ENCODE results near the gene CNNM2. TPM values are rescaled to one million over a fixed set of nuclear protein-coding genes. Genes with fewer than 3 reads are reported as not detected.
"Not testable (repeated sequence)": the region's sequence is repeated elsewhere in the genome, so short reads cannot be mapped to it uniquely, and the experiment has no call there.

Gene CNNM2
- total and polyA plus RNA-seq, 8 donors: 6.0 to 10.3 (median 8.3) TPM

GRCh38 chr10:102970562-102971340 lies 52.7 kb downstream of the CNNM2 start:
- TF ChIP-seq CTCF (IDR thresholded peaks at IDR 0.05): no peak
- intact Hi-C loops (cut with DNase I): no loop called here

GRCh38 chr10:102975483-102976379 lies 57.6 kb downstream of the CNNM2 start:
- intact Hi-C loops (cut with DNase I): loop anchor here in 1 of 2 donors (5.0 kb wide), 1 partner anchor 267 kb away; no protein-coding TSS in a partner anchor
- no peak for TF ChIP-seq CTCF (IDR thresholded peaks at IDR 0.05)
- Histone ChIP-seq H3K4me1 (no peaks in the 10 kb centered on the region), H3K9me3 (no peaks in the 10 kb centered on the region), H3K4me3 (no peak overlapping the region), H3K27ac (no peak overlapping the region), H3K36me3 (no peaks in the 10 kb centered on the region), H3K27me3 (no peaks in the 10 kb centered on the region)
- ATAC-seq (no peak), DNase-seq (no peak)

More at GRCh38 chr10:102970562-102971340, 52.7 kb downstream of the CNNM2 start:
- H3K9me3 ChIP-seq: no peaks in the 10 kb centered on the region
- no peaks in the 10 kb centered on the region for H3K27me3 ChIP-seq
- no peak overlapping the region for H3K4me3 ChIP-seq
- no peak for ATAC-seq
- no peak for DNase-seq
- no peak overlapping the region for H3K27ac ChIP-seq
- no peaks in the 10 kb centered on the region for H3K4me1 ChIP-seq
- H3K36me3 ChIP-seq: no peaks in the 10 kb centered on the region

- not testable (repeated sequence) for H3K27ac ChIP-seq, H3K9me3 ChIP-seq, H3K36me3 ChIP-seq, ATAC-seq, H3K27me3 ChIP-seq, H3K4me1 ChIP-seq, H3K4me3 ChIP-seq, DNase-seq
- intact Hi-C loops (cut with DNase I): loop anchor here in 1 of 2 donors (5.0 kb wide), 1 partner anchor 266 kb away; no protein-coding TSS in a partner anchor
Observed at GRCh38 chr10:102976380-102976726, 58.3 kb downstream of the CNNM2 start.

GRCh38 chr10:102982296-102982695 lies 64.2 kb downstream of the CNNM2 start:
- ATAC-seq: no peak
- TF ChIP-seq CTCF (IDR thresholded peaks at IDR 0.05): no peak

DNA sequence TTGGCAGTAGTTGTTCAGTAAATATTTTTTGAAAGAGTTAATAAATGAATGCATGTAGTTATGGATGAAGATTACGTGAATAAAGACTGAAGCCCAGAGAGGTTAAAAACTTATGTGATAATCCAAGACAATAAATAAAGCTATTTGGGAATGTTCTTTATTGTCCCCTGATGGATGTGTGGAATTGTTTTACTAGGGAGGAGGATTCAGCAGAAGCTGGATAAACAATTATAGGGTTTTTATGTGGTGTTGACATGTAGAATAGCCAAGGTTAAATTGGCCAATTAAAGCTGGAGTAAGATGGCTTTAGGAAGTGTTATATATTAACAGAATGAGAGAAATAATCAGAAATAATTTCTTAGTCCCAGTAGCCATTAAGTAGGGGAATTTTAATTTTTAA lies 66.0 kb downstream of the CNNM2 start:
- DNase-seq (no peak), ATAC-seq (no peak)
- Histone ChIP-seq H3K36me3 (no peaks in the 10 kb centered on the region), H3K27me3 (no peaks in the 10 kb centered on the region), H3K27ac (no peak overlapping the region), H3K4me3 (no peak overlapping the region), H3K9me3 (no peaks in the 10 kb centered on the region), H3K4me1 (no peaks in the 10 kb centered on the region)
- TF ChIP-seq CTCF (IDR thresholded peaks at IDR 0.05): no peak
- intact Hi-C loops (cut with DNase I): no loop called here

More at GRCh38 chr10:102982296-102982695, 64.2 kb downstream of the CNNM2 start:
- intact Hi-C loops (cut with DNase I): no loop called here
- DNase-seq: no peak
- Histone ChIP-seq H3K27me3 (no peaks in the 10 kb centered on the region), H3K27ac (no peak overlapping the region), H3K36me3 (no peaks in the 10 kb centered on the region), H3K9me3 (no peaks in the 10 kb centered on the region), H3K4me1 (no peaks in the 10 kb centered on the region), H3K4me3 (no peak overlapping the region)
